ENCODE results near the gene TEAD1.

The TEAD1 gene

GRCh38 chr11:12915093-12915492, 240.9 kb downstream of the TEAD1 start:
- peaks cover 10% of the 10 kb centered on the region for H3K36me3 ChIP-seq
- no peaks in the 10 kb centered on the region for H3K9me3 ChIP-seq
- no peak for DNase-seq
- H3K27me3 ChIP-seq: no peaks in the 10 kb centered on the region
- no peak overlapping the region for H3K4me3 ChIP-seq (ENCODE audit: low read depth, low read length)
- no peak for TF ChIP-seq CTCF (IDR thresholded peaks at IDR 0.05; ENCODE audit: low read depth, low read length)
- H3K4me1 ChIP-seq: no peaks in the 10 kb centered on the region; the same call in 1 of the 2 replicates

GRCh38 chr11:12917822-12918221, 243.6 kb downstream of the TEAD1 start:
- TF ChIP-seq CTCF (IDR thresholded peaks at IDR 0.05; ENCODE audit: low read depth, low read length): no peak
- Histone ChIP-seq H3K9me3 (no peaks in the 10 kb centered on the region), H3K27me3 (no peaks in the 10 kb centered on the region), H3K36me3 (peaks cover 10% of the 10 kb centered on the region), H3K4me1 (no peaks in the 10 kb centered on the region; the same call in 1 of the 2 replicates), H3K4me3 (ENCODE audit: low read depth, low read length) (no peak overlapping the region)
- DNase-seq: no peak

- Histone ChIP-seq H3K27me3 (no peaks in the 10 kb centered on the region), H3K36me3 (peaks cover 10% of the 10 kb centered on the region), H3K4me1 (no peaks in the 10 kb centered on the region; the same call in 1 of the 2 replicates), H3K4me3 (ENCODE audit: low read depth, low read length) (no peak overlapping the region), H3K9me3 (no peaks in the 10 kb centered on the region)
- no peak for DNase-seq
- TF ChIP-seq CTCF (IDR thresholded peaks at IDR 0.05; ENCODE audit: low read depth, low read length): no peak
These were observed 244.4 kb downstream of the TEAD1 start for GRCh38 chr11:12918667-12919066.

GRCh38 chr11:12922418-12922817, 248.2 kb downstream of the TEAD1 start:
- DNase-seq: no peak
- Histone ChIP-seq H3K36me3 (peaks cover 9% of the 10 kb centered on the region), H3K4me3 (ENCODE audit: low read depth, low read length) (no peak overlapping the region), H3K9me3 (no peaks in the 10 kb centered on the region), H3K27me3 (no peaks in the 10 kb centered on the region), H3K4me1 (no peaks in the 10 kb centered on the region)
- no peak for TF ChIP-seq CTCF (IDR thresholded peaks at IDR 0.05; ENCODE audit: low read depth, low read length)

- no peaks in the 10 kb centered on the region for H3K9me3 ChIP-seq
- DNase-seq: no peak
- no peak for TF ChIP-seq CTCF (IDR thresholded peaks at IDR 0.05; ENCODE audit: low read depth, low read length)
- H3K4me1 ChIP-seq: no peaks in the 10 kb centered on the region
- no peaks in the 10 kb centered on the region for H3K27me3 ChIP-seq
- no peak overlapping the region for H3K4me3 ChIP-seq (ENCODE audit: low read depth, low read length)
- peaks cover 9% of the 10 kb centered on the region for H3K36me3 ChIP-seq
These were observed 248.8 kb downstream of the TEAD1 start for GRCh38 chr11:12922980-12923507.

GRCh38 chr11:12924650-12925049, 250.4 kb downstream of the TEAD1 start:
- no peak for DNase-seq
- H3K4me3 ChIP-seq (ENCODE audit: low read depth, low read length): no peak overlapping the region
- TF ChIP-seq CTCF (IDR thresholded peaks at IDR 0.05; ENCODE audit: low read depth, low read length): no peak
- no peaks in the 10 kb centered on the region for H3K27me3 ChIP-seq
- no peaks in the 10 kb centered on the region for H3K4me1 ChIP-seq
- H3K36me3 ChIP-seq: peaks cover 9% of the 10 kb centered on the region
- H3K9me3 ChIP-seq: no peaks in the 10 kb centered on the region

Data from BE2C (cell line).